Neutrophil (primary cell): ENCODE data around the gene N4BP2.
"Not testable (repeated sequence)": the region's sequence is repeated elsewhere in the genome, so short reads cannot be mapped to it uniquely, and the experiment has no call there.

ENCODE experiments used
- H3K27ac ChIP-seq: fragments of 200-600 bp; sonication (generic); 2 replicates; pipeline ENCODE4 v1.5.1; 2016; ENCODE audit warnings: mild to moderate bottlenecking, moderate library complexity
- H3K27me3 ChIP-seq: fragments of 200-600 bp; sonication (generic); 2 replicates; pipeline ENCODE4 v1.6.0; 2016; ENCODE audit warnings: mild to moderate bottlenecking
- H3K36me3 ChIP-seq: fragments of 200-600 bp; sonication (generic); 2 replicates; pipeline ENCODE4 v1.5.1; 2017
- H3K4me1 ChIP-seq, 2 experiments: fragments of 200-600 bp in 1 of 2; sonication (generic) in 1 of 2; 1 replicate in 1 of 2; 2 replicates in 1 of 2; pipeline versions ENCODE4 v1.5.1 to v1.6.1; 2013 to 2016; ENCODE audit warnings: low read depth in 1 of 2, low read length in 1 of 2, mild to moderate bottlenecking in 1 of 2, moderate library complexity in 1 of 2; ENCODE audit not compliant: control insufficient read depth in 1 of 2, insufficient read depth in 1 of 2
- H3K4me3 ChIP-seq, 2 experiments: fragments of 200-600 bp in 1 of 2; sonication (generic) in 1 of 2; 1 replicate in 1 of 2; 2 replicates in 1 of 2; pipeline ENCODE4 v1.5.1; 2013 to 2016; ENCODE audit warnings: low read depth in 1 of 2, low read length in 1 of 2, mild to moderate bottlenecking in 1 of 2, moderate library complexity in 1 of 2
- H3K9me3 ChIP-seq: fragments of 200-600 bp; sonication (generic); 2 replicates; pipeline ENCODE4 v1.5.1; 2016
- TF ChIP-seq, protein P1 (sequence below): fragments of 200-600 bp; sonication (generic); IDR thresholded peaks from 2 replicates; pipeline ENCODE4 v1.5.1; 2016; ENCODE audit warnings: antibody characterized with exemption

The N4BP2 gene

DNA sequence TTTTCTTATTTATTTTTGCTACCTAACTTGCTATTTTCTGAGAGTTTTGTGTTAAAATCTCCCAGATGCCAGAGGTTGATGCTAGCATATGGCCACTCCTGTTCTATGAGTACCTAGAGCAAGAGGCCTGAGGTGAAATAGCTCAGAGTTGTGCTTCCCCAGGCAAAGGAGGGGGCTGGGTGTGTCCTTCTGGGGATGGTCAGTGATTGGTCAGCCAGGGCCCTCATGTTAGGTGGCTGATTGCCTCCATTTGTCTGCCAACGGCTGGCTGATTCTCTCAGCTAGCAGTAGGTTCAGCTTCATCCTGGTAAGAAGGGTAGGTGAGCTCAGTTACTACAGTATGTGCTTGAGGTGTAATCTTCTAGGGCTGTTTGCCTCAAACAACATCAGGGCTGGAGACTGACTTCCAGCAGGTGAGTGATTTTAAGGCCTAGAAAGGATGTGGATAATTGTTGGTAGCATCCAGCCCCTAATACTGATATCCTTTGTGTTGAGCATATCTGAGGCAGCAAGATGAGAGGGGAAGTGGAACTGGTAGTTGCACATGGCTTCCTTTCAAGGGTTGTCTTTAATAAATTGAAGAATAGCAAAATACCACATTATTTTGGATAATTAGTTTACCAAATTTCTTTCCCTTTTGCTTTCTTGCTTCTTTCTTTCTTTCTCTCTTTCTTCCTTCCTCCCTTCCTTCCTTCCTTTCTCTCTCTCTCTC, 77.7 kb downstream of the N4BP2 start:
- no peak overlapping the region for H3K4me3 ChIP-seq
- H3K4me1 ChIP-seq, result no peaks in the 10 kb centered on the region
- no peaks in the 10 kb centered on the region for H3K27me3 ChIP-seq
- H3K27ac ChIP-seq, result no peak overlapping the region
- H3K9me3 ChIP-seq, result no peaks in the 10 kb centered on the region
- TF ChIP-seq, protein P1, sequence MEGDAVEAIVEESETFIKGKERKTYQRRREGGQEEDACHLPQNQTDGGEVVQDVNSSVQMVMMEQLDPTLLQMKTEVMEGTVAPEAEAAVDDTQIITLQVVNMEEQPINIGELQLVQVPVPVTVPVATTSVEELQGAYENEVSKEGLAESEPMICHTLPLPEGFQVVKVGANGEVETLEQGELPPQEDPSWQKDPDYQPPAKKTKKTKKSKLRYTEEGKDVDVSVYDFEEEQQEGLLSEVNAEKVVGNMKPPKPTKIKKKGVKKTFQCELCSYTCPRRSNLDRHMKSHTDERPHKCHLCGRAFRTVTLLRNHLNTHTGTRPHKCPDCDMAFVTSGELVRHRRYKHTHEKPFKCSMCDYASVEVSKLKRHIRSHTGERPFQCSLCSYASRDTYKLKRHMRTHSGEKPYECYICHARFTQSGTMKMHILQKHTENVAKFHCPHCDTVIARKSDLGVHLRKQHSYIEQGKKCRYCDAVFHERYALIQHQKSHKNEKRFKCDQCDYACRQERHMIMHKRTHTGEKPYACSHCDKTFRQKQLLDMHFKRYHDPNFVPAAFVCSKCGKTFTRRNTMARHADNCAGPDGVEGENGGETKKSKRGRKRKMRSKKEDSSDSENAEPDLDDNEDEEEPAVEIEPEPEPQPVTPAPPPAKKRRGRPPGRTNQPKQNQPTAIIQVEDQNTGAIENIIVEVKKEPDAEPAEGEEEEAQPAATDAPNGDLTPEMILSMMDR, result no peak
- H3K36me3 ChIP-seq, result peaks cover 11% of the 10 kb centered on the region

DNA sequence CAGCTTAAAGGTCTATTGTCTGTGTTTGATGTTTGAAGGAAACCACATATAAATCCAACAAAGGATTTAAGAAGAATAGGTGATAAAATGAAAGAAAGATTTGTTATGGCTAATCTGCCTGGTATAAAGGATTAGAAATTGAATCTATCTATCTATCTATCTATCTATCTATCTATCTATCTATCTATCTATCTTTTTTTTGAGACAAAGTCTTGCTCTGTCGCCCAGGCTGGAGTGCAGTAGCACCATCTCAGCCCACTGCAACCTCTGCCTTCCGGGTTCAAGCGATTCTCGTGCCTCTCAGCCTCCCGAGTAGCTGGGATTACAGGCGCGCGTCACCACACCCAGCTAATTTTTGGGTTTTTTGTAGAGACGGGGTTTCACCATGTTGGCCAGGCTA, 79.6 kb downstream of the N4BP2 start:
- H3K4me1 ChIP-seq, H3K27me3 ChIP-seq, H3K4me3 ChIP-seq, H3K27ac ChIP-seq, H3K9me3 ChIP-seq: not testable (repeated sequence)
- peaks cover 11% of the 10 kb centered on the region for H3K36me3 ChIP-seq

DNA sequence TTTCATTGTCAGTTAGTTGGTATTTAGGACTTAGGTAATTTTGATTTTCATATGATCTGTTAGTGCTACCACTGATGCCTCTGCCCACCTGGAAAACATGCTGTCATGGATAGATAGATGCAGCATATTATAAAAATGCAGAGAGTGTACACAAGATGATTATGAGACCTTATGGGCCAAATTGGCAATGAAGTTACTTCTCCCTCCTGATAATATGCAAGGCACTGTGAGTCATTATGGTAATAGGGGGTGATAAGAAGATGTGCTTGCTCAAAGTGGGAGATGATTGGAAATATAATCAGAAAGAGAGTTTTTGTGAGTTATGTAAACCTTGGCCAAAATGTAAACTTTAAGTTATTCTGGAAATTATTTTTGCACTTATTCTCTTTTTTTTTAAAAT, 83.5 kb downstream of the N4BP2 start:
- peaks cover 8% of the 10 kb centered on the region for H3K36me3 ChIP-seq
- H3K27ac ChIP-seq, result no peak overlapping the region
- TF ChIP-seq, protein P1, result no peak
- no peaks in the 10 kb centered on the region for H3K27me3 ChIP-seq
- H3K4me1 ChIP-seq, result no peaks in the 10 kb centered on the region
- H3K9me3 ChIP-seq, result no peaks in the 10 kb centered on the region
- no peak overlapping the region for H3K4me3 ChIP-seq

DNA sequence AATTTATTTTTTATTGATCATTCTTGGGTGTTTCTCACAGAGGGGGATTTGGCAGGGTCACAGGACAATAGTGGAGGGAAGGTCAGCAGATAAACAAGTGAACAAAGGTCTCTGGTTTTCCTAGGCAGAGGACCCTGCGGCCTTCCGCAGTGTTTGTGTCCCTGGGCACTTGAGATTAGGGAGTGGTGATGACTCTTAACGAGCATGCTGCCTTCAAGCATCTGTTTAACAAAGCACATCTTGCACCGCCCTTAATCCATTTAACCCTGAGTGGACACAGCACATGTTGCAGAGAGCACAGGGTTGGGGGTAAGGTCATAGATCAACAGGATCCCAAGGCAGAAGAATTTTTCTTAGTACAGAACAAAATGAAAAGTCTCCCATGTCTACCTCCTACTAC, 83.9 kb downstream of the N4BP2 start:
- not testable (repeated sequence) for H3K9me3 ChIP-seq, H3K4me1 ChIP-seq, H3K27me3 ChIP-seq, H3K27ac ChIP-seq, H3K4me3 ChIP-seq, H3K36me3 ChIP-seq

DNA sequence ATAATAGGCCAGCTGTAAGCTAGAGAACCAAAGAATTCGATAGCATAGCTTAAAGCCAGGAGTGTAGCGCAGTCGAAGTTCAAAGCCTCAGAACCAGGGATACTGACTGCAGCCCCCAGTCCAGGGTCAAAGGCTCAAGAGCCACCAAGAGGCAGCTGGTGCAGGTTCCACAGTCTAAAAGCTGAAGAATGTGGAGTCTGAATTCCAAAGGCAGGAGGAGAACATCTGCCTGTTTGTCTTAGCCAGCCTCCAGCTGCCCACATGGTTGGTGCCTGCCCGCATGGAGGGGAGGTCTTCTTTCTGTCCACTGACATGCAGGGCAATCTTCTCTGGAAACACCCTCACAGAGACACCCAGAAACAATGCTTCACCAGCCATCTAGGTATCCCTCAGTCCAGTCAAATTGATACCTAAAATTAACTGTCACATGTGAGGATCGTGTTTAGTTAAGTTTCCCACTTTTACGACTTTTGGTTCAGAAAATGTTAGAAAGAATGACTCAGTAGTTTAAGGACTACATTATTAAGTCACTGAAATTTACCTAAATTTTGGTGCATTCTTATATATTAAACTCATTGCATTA, 87.4 kb downstream of the N4BP2 start:
- TF ChIP-seq, protein P1, result no peak
- Histone ChIP-seq H3K9me3 (no peaks in the 10 kb centered on the region), H3K4me1 (no peaks in the 10 kb centered on the region), H3K27me3 (no peaks in the 10 kb centered on the region), H3K4me3 (no peak overlapping the region), H3K27ac (no peak overlapping the region), H3K36me3 (peaks cover 3% of the 10 kb centered on the region)

DNA sequence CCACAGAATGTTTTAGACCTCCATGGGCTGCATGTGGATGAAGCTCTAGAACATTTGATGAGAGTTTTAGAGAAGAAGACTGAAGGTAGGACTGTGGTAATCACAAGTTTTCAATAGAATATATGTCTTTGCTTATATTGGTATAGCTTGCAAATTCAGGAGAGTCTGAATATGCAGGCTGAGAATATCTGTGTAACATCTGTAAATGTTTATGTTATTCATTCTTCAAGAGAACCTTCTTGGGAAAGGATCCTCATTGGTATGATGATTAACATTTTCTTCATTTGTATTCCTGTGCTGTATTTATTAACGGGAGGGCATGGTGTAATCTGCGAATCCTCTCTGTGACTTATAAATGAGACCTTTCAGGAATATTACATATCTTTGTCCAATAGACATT, 88.1 kb downstream of the N4BP2 start:
- Histone ChIP-seq H3K4me1 (no peaks in the 10 kb centered on the region), H3K27ac (no peak overlapping the region), H3K27me3 (no peaks in the 10 kb centered on the region), H3K36me3 (peaks cover 3% of the 10 kb centered on the region), H3K9me3 (no peaks in the 10 kb centered on the region), H3K4me3 (no peak overlapping the region)
- TF ChIP-seq, protein P1, result no peak

DNA sequence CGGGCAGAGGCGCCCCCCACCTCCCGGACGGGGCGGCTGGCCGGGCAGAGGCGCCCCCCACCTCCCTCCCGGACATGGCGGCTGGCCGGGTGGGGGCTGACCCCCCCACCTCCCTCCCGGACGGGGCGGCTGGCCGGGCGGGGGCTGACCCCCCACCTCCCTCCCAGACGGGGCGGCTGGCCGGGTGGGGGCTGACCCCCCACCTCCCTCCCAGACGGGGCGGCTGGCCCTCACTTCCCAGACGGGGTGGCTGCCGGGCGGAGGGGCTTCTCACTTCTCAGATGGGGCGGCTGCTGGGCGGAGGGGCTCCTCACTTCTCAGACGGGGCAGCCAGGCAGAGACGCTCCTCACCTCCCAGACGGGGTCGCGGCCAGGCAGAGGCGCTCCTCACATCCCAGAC, 90.8 kb downstream of the N4BP2 start:
- not testable (repeated sequence) for H3K9me3 ChIP-seq, H3K27me3 ChIP-seq, H3K36me3 ChIP-seq, H3K27ac ChIP-seq, H3K4me3 ChIP-seq, H3K4me1 ChIP-seq
